Measurements from ENCODE around the gene DCD.

DCD gene

GRCh38 chr12:54601841-54602240, 46.3 kb downstream of the DCD start:
- intact Hi-C loops (cut with DNase I; ENCODE audit: low total_unique reads) = no loop called here

GRCh38 chr12:54598970-54599369, 49.2 kb downstream of the DCD start:
- intact Hi-C loops (cut with DNase I; ENCODE audit: low total_unique reads) = no loop called here
- peak in 1 of 2 donors; percentile 15 for DNase-seq
- Histone ChIP-seq H3K27me3 (no peaks in the 10 kb centered on the region), H3K9me3 (no peaks in the 10 kb centered on the region), H3K4me3 (no peak overlapping the region), H3K27ac (no peak overlapping the region), H3K36me3 (no peaks in the 10 kb centered on the region), H3K4me1 (no peaks in the 10 kb centered on the region)
- TF ChIP-seq CTCF (IDR thresholded peaks at IDR 0.05) = no peak

More at GRCh38 chr12:54601841-54602240, 46.3 kb downstream of the DCD start:
- no peak overlapping the region for H3K4me3 ChIP-seq
- H3K27ac ChIP-seq = no peak overlapping the region
- TF ChIP-seq CTCF (IDR thresholded peaks at IDR 0.05) = no peak
- H3K36me3 ChIP-seq = no peaks in the 10 kb centered on the region
- H3K27me3 ChIP-seq = no peaks in the 10 kb centered on the region
- no peaks in the 10 kb centered on the region for H3K9me3 ChIP-seq
- no peaks in the 10 kb centered on the region for H3K4me1 ChIP-seq
- DNase-seq = peak in 1 of 2 donors; percentile 31

- H3K4me1 ChIP-seq = no peaks in the 10 kb centered on the region
- peak; percentile 62 to 77 for DNase-seq
- intact Hi-C loops (cut with DNase I; ENCODE audit: low total_unique reads) = no loop called here
- peak; percentile 55 to 81 for TF ChIP-seq CTCF (IDR thresholded peaks at IDR 0.05)
- no peak overlapping the region for H3K4me3 ChIP-seq
- no peaks in the 10 kb centered on the region for H3K9me3 ChIP-seq
- no peaks in the 10 kb centered on the region for H3K27me3 ChIP-seq
- H3K36me3 ChIP-seq = no peaks in the 10 kb centered on the region
- H3K27ac ChIP-seq = no peak overlapping the region
These were observed 51.6 kb downstream of the DCD start for GRCh38 chr12:54596526-54596946.

- peaks cover 0 to 8% (median 0%) of the 10 kb centered on the region in 4 donors for H3K4me1 ChIP-seq
- no peak overlapping the region for H3K4me3 ChIP-seq
- H3K9me3 ChIP-seq = no peaks in the 10 kb centered on the region
- TF ChIP-seq CTCF (IDR thresholded peaks at IDR 0.05) = no peak
- intact Hi-C loops (cut with DNase I; ENCODE audit: low total_unique reads) = no loop called here
- DNase-seq = peak in 1 of 2 donors; percentile 21
- no peak overlapping the region for H3K27ac ChIP-seq
- H3K36me3 ChIP-seq = no peaks in the 10 kb centered on the region
- no peaks in the 10 kb centered on the region for H3K27me3 ChIP-seq
These were observed 52.7 kb downstream of the DCD start for GRCh38 chr12:54595471-54595870.

Data from tibial artery (tissue), 4 donors.